ENCODE results near the gene IER5.

The IER5 gene

GRCh38 chr1:181135815-181136737, 47.6 kb downstream of the IER5 start:
- no peak for DNase-seq

- no peak for DNase-seq
Observed at GRCh38 chr1:181136738-181137122, 48.2 kb downstream of the IER5 start.

GRCh38 chr1:181137217-181137743, 48.8 kb downstream of the IER5 start:
- no peak for DNase-seq

GRCh38 chr1:181139631-181140061, 51.1 kb downstream of the IER5 start:
- DNase-seq, result peak; percentile 35

- no peak for DNase-seq
Observed at GRCh38 chr1:181140398-181140797, 51.9 kb downstream of the IER5 start.

GRCh38 chr1:181140891-181141290, 52.4 kb downstream of the IER5 start:
- DNase-seq, result no peak

GRCh38 chr1:181141431-181141910, 53.0 kb downstream of the IER5 start:
- no peak for DNase-seq

Data from DMS153 (cell line).